Right atrium auricular region (tissue), 2 donors: ENCODE measurements around the gene SYPL2. TPM values are rescaled to one million over a fixed set of nuclear protein-coding genes. Genes with fewer than 3 reads are reported as not detected.

Source experiments
- DNase-seq: peaks from one replicate; pipeline ENCODE4 v3.0.0-alpha.2; 2019; ENCODE audit warnings: low spot score
- H3K27ac ChIP-seq, 2 donors: fragments of 200-600 bp; sonication (generic); 1 replicate in 1 of 2; 2 replicates in 1 of 2; pipeline ENCODE4 v1.5.1; 2016 to 2019
- H3K27me3 ChIP-seq, 2 donors: fragments of 200-600 bp; sonication (generic); one replicate each; pipeline versions ENCODE4 v1.5.1 to v1.6.0; 2017 to 2019
- H3K36me3 ChIP-seq: fragments of 200-600 bp; sonication (generic); one replicate; pipeline ENCODE4 v1.5.1; 2016
- H3K4me1 ChIP-seq, 2 donors: fragments of 200-600 bp; sonication (generic); one replicate each; pipeline versions ENCODE4 v1.5.1 to v1.6.0; 2017 to 2019
- H3K4me3 ChIP-seq, 2 donors: fragments of 200-600 bp; sonication (generic); 1 replicate in 1 of 2; 2 replicates in 1 of 2; pipeline ENCODE4 v1.5.1; 2017 to 2019; ENCODE audit warnings: mild to moderate bottlenecking in 1 of 2, moderate library complexity in 1 of 2
- H3K9me3 ChIP-seq, 2 donors: fragments of 200-600 bp; sonication (generic); one replicate each; pipeline ENCODE4 v1.5.1; 2019
- total RNA-seq, 2 donors: library from RNA; depleted of rRNA; stranded (reverse); fragments of >200 nt; gene quantifications; one replicate each; pipeline ENCODE4 v1.1.0, GENCODE V29; 2016
- TF ChIP-seq, protein P1 (sequence below), 2 donors: fragments of 200-600 bp; sonication (generic); IDR thresholded peaks; one replicate each; pipeline ENCODE4 v1.5.1; 2019; ENCODE audit warnings: antibody characterized with exemption in 2 of 2

SYPL2 gene
- total RNA-seq, 2 donors from 2014 or later, result 4.7 to 9.6 TPM

DNA sequence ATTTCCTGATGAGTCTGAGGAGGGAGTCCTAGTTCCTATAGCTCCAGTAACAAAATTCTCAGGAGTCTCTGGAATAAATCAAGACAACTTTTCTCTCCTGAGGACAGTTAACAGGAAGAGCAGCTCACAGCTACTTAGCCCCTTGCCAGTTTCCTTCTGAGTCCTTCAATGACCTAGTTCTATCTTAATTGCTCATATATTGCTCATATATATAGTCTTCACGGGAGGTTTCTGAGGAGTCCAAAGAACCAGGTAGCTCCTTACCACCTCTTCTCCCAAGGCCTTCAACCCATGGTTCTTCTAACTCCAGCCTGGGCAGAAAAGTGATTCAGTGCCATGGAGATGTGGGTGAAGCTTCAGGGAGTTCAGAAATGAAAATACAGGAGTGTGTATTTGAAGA, 38.6 kb downstream of the SYPL2 start:
- no peaks in the 10 kb centered on the region for H3K27me3 ChIP-seq
- peaks cover 0 to 12% of the 10 kb centered on the region in 2 donors for H3K4me1 ChIP-seq
- no peak overlapping the region for H3K27ac ChIP-seq
- no peaks in the 10 kb centered on the region for H3K36me3 ChIP-seq
- H3K9me3 ChIP-seq, result no peaks in the 10 kb centered on the region
- no peak overlapping the region for H3K4me3 ChIP-seq
- TF ChIP-seq, protein P1, sequence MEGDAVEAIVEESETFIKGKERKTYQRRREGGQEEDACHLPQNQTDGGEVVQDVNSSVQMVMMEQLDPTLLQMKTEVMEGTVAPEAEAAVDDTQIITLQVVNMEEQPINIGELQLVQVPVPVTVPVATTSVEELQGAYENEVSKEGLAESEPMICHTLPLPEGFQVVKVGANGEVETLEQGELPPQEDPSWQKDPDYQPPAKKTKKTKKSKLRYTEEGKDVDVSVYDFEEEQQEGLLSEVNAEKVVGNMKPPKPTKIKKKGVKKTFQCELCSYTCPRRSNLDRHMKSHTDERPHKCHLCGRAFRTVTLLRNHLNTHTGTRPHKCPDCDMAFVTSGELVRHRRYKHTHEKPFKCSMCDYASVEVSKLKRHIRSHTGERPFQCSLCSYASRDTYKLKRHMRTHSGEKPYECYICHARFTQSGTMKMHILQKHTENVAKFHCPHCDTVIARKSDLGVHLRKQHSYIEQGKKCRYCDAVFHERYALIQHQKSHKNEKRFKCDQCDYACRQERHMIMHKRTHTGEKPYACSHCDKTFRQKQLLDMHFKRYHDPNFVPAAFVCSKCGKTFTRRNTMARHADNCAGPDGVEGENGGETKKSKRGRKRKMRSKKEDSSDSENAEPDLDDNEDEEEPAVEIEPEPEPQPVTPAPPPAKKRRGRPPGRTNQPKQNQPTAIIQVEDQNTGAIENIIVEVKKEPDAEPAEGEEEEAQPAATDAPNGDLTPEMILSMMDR (IDR thresholded peaks at IDR 0.05), result no peak
- DNase-seq, result no peak

DNA sequence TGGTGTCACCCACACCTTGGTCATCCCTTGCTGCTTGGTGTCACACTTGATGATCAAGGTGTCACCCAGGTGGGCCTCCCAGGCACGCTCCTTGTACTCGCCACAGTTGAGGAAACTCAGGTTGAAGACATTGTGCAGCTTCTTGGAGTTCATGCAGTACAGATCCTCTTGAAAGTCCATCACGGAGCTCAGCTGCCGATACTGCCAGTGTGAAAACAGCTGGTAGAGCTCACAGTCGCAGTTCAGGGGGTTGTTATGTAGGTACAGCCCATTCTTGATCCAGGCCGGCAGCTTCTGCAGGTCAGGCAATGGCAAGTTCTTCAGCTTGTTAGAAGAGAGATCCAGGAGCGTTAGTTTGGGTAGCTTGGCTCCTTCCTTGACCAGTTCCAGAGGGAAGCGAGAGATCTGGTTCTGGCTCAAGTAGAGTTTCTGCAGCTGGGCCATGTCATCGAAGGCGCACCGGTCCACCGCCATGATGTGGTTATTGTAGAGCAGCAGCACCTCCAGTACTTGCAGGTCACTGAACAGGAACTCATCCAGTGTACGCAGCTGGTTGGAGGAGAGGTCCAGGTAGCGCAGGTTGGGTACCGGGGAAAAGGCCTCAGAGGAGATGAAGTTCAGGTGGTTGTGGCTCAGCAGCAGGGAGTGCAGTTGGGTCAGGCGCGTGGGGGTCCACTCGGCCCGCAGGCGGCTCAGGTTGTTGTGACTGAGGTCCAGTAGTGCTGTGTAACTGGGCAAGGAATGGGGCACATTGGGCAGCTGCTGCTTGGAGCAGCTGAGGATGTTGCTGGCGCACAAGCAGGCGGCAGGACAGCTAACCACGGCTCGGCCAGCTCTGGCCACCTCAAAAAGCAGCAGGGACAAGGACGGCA, 41.9 kb downstream of the SYPL2 start:
- TF ChIP-seq, protein P1 (IDR thresholded peaks at IDR 0.05), result no peak
- no peaks in the 10 kb centered on the region for H3K36me3 ChIP-seq
- peak overlapping the region in 1 of 2 donors; percentile 77 for H3K4me3 ChIP-seq
- no peak overlapping the region for H3K27ac ChIP-seq
- peaks cover 0 to 19% of the 10 kb centered on the region in 2 donors for H3K4me1 ChIP-seq
- no peak for DNase-seq
- H3K9me3 ChIP-seq, result no peaks in the 10 kb centered on the region
- no peaks in the 10 kb centered on the region for H3K27me3 ChIP-seq

DNA sequence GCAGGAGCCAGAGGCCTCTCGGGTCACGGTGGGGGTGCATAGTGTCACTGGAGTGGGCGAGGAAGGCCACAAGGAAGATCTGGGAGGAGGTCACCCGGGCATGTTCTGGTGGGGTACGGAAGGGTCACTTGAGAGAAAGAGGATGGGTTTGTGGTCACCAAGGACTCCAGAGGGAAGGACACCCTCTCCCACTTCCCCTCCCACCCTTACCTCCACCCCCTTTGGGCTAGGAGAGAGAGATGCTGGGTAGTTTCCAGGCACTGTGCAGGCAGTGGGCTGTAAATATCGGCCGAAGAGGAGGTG, 42.5 kb downstream of the SYPL2 start:
- no peaks in the 10 kb centered on the region for H3K36me3 ChIP-seq
- H3K4me1 ChIP-seq, result peaks cover 0 to 19% of the 10 kb centered on the region in 2 donors
- H3K9me3 ChIP-seq, result no peaks in the 10 kb centered on the region
- no peaks in the 10 kb centered on the region for H3K27me3 ChIP-seq
- peak overlapping the region; percentile 69 to 77 for H3K4me3 ChIP-seq
- no peak for DNase-seq
- no peak overlapping the region for H3K27ac ChIP-seq
- TF ChIP-seq, protein P1 (IDR thresholded peaks at IDR 0.05), result no peak

DNA sequence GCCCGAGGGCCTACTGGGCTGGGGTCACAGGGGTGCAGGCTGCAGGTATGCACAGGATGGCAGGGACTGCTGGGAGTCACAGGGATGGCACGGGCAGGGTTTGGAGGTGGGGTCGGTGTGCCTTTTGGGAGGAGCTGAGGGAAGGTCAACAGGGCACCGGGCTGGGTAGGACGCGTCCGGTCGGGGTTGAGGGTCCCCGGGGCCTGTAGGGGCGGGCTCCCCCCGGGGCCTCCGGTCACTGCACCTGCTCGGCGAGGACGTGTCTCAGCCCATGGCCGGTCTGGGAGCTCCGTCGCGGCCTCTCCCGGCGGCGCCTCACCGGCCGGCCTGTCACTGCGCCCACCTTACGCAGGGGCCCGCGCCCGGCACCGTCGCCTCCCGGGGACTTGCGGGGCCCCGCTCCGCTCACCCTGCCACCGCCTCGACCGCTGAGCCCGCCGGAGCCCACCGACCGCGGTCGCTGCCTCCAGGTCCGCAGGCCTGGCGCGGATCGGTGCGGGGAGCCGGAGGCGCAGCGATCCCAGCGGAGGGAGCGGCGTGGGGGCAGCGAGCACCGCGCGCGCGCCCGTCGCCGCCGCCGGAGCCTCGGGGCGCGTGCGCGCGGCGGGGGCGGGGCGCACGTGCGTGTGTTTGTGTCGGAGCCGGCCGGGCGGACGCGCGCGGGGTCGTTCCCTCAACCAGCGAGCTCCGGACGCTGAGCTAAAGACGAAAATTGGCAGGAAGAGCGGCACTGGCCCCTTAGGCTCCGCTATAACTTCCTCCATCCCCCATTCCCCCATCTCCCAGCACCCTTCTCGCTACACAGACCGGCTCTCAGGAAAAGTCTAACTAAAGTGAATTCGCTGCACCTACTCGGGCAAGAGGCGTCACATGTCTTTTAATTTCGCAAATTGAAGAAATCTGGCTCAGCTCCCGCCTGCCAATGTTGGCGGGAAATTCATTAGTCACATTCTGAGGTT, 43.1 kb downstream of the SYPL2 start, which contains the start of gene AMIGO1:
Gene AMIGO1 (minus strand): TSS at position 552 of the 959 bp plus-strand sequence. CDS start 815 bp downstream, outside the sequence.
- TF ChIP-seq, protein P1 (IDR thresholded peaks at IDR 0.05), result no peak
- no peak for DNase-seq

DNA sequence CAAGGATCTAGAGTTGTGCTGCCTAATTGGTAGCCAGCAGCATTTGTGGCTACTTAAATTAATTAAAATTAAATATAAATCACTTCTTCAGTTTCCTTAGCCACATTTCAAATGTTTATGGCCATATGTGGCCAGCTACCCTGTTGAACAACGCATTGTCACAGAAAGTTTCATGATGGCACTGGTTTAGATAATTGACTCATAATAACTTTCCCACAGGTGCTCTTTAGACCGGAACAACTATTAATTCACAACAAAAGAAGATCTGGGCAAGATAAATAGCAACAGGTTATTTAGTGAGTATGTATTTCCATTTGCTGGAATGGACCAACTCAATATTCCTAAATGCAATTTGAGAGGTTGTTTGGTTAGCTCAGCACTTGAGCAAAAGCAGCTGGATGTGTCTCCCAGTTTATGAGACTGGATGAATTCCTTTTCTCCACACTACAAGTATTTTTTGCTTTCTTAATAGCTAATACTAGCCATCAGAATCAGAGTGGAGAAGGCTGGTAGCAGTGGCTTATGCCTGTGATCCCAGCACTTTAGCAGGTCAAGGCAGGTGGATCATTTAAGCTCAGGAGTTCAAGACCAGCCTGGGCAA, 46.9 kb downstream of the SYPL2 start:
- no peak for DNase-seq

More for the DNA sequence above, 43.1 kb downstream of the SYPL2 start, which contains the start of gene AMIGO1:
- Histone ChIP-seq H3K27ac (peak within 1 kb of the TSS; percentile 57 to 65), H3K36me3 (no peaks in the 10 kb centered on the region), H3K27me3 (no peaks in the 10 kb centered on the region), H3K9me3 (no peaks in the 10 kb centered on the region), H3K4me1 (peaks cover 0 to 19% of the 10 kb centered on the region in 2 donors), H3K4me3 (peak within 1 kb of the TSS; percentile 69 to 77)

More for the DNA sequence above, 46.9 kb downstream of the SYPL2 start:
- no peaks in the 10 kb centered on the region for H3K27me3 ChIP-seq
- H3K4me3 ChIP-seq, result no peak overlapping the region
- no peaks in the 10 kb centered on the region for H3K9me3 ChIP-seq
- TF ChIP-seq, protein P1 (IDR thresholded peaks at IDR 0.05), result no peak
- no peak overlapping the region for H3K27ac ChIP-seq
- no peaks in the 10 kb centered on the region for H3K36me3 ChIP-seq
- peaks cover 0 to 19% of the 10 kb centered on the region in 2 donors for H3K4me1 ChIP-seq
